CD4-positive, CD25-positive, alpha-beta regulatory T cell (primary cell): ENCODE measurements around the gene ZNF865. TPM values are rescaled to one million over a fixed set of nuclear protein-coding genes. Genes with fewer than 3 reads are reported as not detected.

ENCODE experiments used
- ATAC-seq, 2 donors: fragments of 150-1000 bp; cut with Tn5 transposase; one replicate each; pipeline ENCODE4 v1.10.0; 2021; ENCODE audit warnings: low read depth in 2 of 2, moderate number of reproducible peaks in 2 of 2, moderate library complexity in 1 of 2
- DNase-seq, 3 donors: peaks; one replicate each; pipeline versions ENCODE4 v3.0.0 to v3.0.0-alpha.2; 2012 to 2022; ENCODE audit warnings: mixed read lengths in 1 of 3
- H3K27ac ChIP-seq: one replicate; pipeline ENCODE4 v1.7.0; 2013; ENCODE audit warnings: mild to moderate bottlenecking, low read length; ENCODE audit not compliant: insufficient read depth, poor library complexity, severe bottlenecking
- H3K27me3 ChIP-seq: one replicate; pipeline ENCODE4 v1.7.0; 2013; ENCODE audit warnings: low read length; ENCODE audit not compliant: control insufficient read depth, insufficient read depth
- H3K36me3 ChIP-seq: one replicate; pipeline ENCODE4 v1.7.0; 2013; ENCODE audit warnings: mild to moderate bottlenecking, low read length, moderate library complexity; ENCODE audit not compliant: control insufficient read depth, insufficient read depth
- H3K4me1 ChIP-seq: 2 replicates; pipeline ENCODE4 v1.7.0; 2013; ENCODE audit warnings: mild to moderate bottlenecking, low read length; ENCODE audit not compliant: insufficient read depth, control insufficient read depth, poor library complexity, severe bottlenecking
- H3K4me3 ChIP-seq: one replicate; pipeline ENCODE4 v1.7.0; 2013; ENCODE audit warnings: low read depth, mild to moderate bottlenecking, low read length, moderate library complexity
- H3K9me3 ChIP-seq, 2 experiments: 1 replicate in 1 of 2; 2 replicates in 1 of 2; pipeline ENCODE4 v1.7.0; 2013; ENCODE audit warnings: low read length in 2 of 2, mild to moderate bottlenecking in 1 of 2, moderate library complexity in 1 of 2; ENCODE audit not compliant: control insufficient read depth in 2 of 2
- H3K27ac Mint-ChIP-seq, 3 donors: one replicate each; pipeline ENCODE4 v1.8.0; 2020 to 2022; ENCODE audit warnings: mild to moderate bottlenecking in 3 of 3, mixed read lengths in 3 of 3, moderate library complexity in 2 of 3
- H3K27me3 Mint-ChIP-seq: one replicate; pipeline ENCODE4 v1.8.0; 2022; ENCODE audit warnings: mild to moderate bottlenecking, mixed read lengths
- H3K36me3 Mint-ChIP-seq: one replicate; pipeline ENCODE4 v1.8.0; 2020; ENCODE audit warnings: mixed read lengths
- H3K4me1 Mint-ChIP-seq, 4 donors: one replicate each; pipeline ENCODE4 v1.8.0; 2020 to 2022; ENCODE audit warnings: mixed read lengths in 4 of 4, mild to moderate bottlenecking in 1 of 4
- H3K4me3 Mint-ChIP-seq, 4 donors: one replicate each; pipeline ENCODE4 v1.8.0; 2020 to 2022; ENCODE audit warnings: mild to moderate bottlenecking in 4 of 4, mixed read lengths in 4 of 4, moderate library complexity in 3 of 4
- H3K9me3 Mint-ChIP-seq, 7 donors: one replicate each; pipeline ENCODE4 v1.8.0; 2020 to 2022; ENCODE audit warnings: mixed read lengths in 7 of 7, mild to moderate bottlenecking in 3 of 7, moderate library complexity in 2 of 7
- polyA plus RNA-seq, 4 donors: library from polyadenylated mRNA; unstranded; fragments of 300-500 nt; fragmentation: Illumina TruSeq; gene quantifications; one replicate each; pipeline ENCODE4 v1.2.3, GENCODE V29; 2021
- total RNA-seq: library from RNA; stranded (reverse); gene quantifications from one replicate; pipeline ENCODE4 v1.2.3, GENCODE V29; 2022

The ZNF865 gene
- total and polyA plus RNA-seq, 5 donors from 2014 or later: 0.05 to 12.8 (median 0.10) TPM

GRCh38 chr19:55654868-55655647, 49.6 kb downstream of the ZNF865 start, which contains the start of gene U2AF2:
Gene U2AF2, plus strand, starts transcription at chr19:55655035. Its CDS starts 70 bp downstream, at chr19:55655105.
- Histone ChIP-seq H3K4me1 (peaks cover 46% of the 10 kb centered on the region), H3K27ac (peak within 1 kb of the TSS; percentile 100), H3K36me3 (peaks cover 17% of the 10 kb centered on the region), H3K27me3 (no peaks in the 10 kb centered on the region), H3K4me3 (peak within 1 kb of the TSS; percentile 93), H3K9me3 (no peaks in the 10 kb centered on the region)
- ATAC-seq (peak in 1 of 2 donors; percentile 4), DNase-seq (peak; percentile 89 to 95 (median 92))
- peaks cover 7 to 50% (median 34%) of the 10 kb centered on the region in 4 donors for H3K4me1 Mint-ChIP-seq
- peak within 1 kb of the TSS; percentile 98 to 99 (median 98) for H3K27ac Mint-ChIP-seq
- H3K9me3 Mint-ChIP-seq: peaks cover 0 to 2% (median 0%) of the 10 kb centered on the region in 7 donors
- H3K36me3 Mint-ChIP-seq: peaks cover 19% of the 10 kb centered on the region
- peak within 1 kb of the TSS; percentile 91 to 97 (median 94) for H3K4me3 Mint-ChIP-seq
- H3K27me3 Mint-ChIP-seq: peaks cover 14% of the 10 kb centered on the region

- Histone ChIP-seq H3K36me3 (peaks cover 21% of the 10 kb centered on the region), H3K4me3 (peak overlapping the region; percentile 93), H3K27me3 (no peaks in the 10 kb centered on the region), H3K9me3 (no peaks in the 10 kb centered on the region), H3K27ac (peak overlapping the region; percentile 100), H3K4me1 (peaks cover 46% of the 10 kb centered on the region)
- H3K4me1 Mint-ChIP-seq: peaks cover 7 to 49% (median 34%) of the 10 kb centered on the region in 4 donors
- H3K27me3 Mint-ChIP-seq: peaks cover 14% of the 10 kb centered on the region
- H3K9me3 Mint-ChIP-seq: peaks cover 0 to 2% (median 0%) of the 10 kb centered on the region in 7 donors
- H3K36me3 Mint-ChIP-seq: peaks cover 19% of the 10 kb centered on the region
- no peak for ATAC-seq
- H3K27ac Mint-ChIP-seq: peak overlapping the region; percentile 97 to 98 (median 98)
- H3K4me3 Mint-ChIP-seq: peak overlapping the region; percentile 91 to 97 (median 94)
- no peak for DNase-seq
Measured at GRCh38 chr19:55655648-55656040, 50.2 kb downstream of the ZNF865 start.

GRCh38 chr19:55656552-55656951, 51.1 kb downstream of the ZNF865 start:
- H3K27me3 Mint-ChIP-seq: peaks cover 14% of the 10 kb centered on the region

GRCh38 chr19:55656988-55657747, 51.7 kb downstream of the ZNF865 start:
- H3K4me1 Mint-ChIP-seq: peaks cover 7 to 57% (median 36%) of the 10 kb centered on the region in 4 donors
- no peaks in the 10 kb centered on the region for H3K27me3 ChIP-seq
- peak overlapping the region; percentile 85 to 98 (median 86) for H3K27ac Mint-ChIP-seq
- H3K36me3 Mint-ChIP-seq: peaks cover 24% of the 10 kb centered on the region
- peak overlapping the region; percentile 93 for H3K4me3 ChIP-seq
- no peaks in the 10 kb centered on the region for H3K9me3 ChIP-seq
- peaks cover 50% of the 10 kb centered on the region for H3K4me1 ChIP-seq
- peaks cover 14% of the 10 kb centered on the region for H3K27me3 Mint-ChIP-seq
- ATAC-seq (no peak), DNase-seq (no peak)
- peak overlapping the region; percentile 91 to 97 (median 94) for H3K4me3 Mint-ChIP-seq
- H3K9me3 Mint-ChIP-seq: peaks cover 0 to 2% (median 0%) of the 10 kb centered on the region in 7 donors
- H3K27ac ChIP-seq: peak overlapping the region; percentile 55
- peaks cover 36% of the 10 kb centered on the region for H3K36me3 ChIP-seq

More at GRCh38 chr19:55656552-55656951, 51.1 kb downstream of the ZNF865 start:
- Mint-ChIP-seq H3K9me3 (peaks cover 0 to 2% (median 0%) of the 10 kb centered on the region in 7 donors), H3K36me3 (peaks cover 19% of the 10 kb centered on the region), H3K4me1 (peaks cover 7 to 52% (median 34%) of the 10 kb centered on the region in 4 donors), H3K27ac (peak overlapping the region in 2 of 3 donors; percentile 98), H3K4me3 (peak overlapping the region; percentile 91 to 97 (median 94))
- DNase-seq (no peak), ATAC-seq (no peak)
- Histone ChIP-seq H3K9me3 (no peaks in the 10 kb centered on the region), H3K27ac (peak overlapping the region; percentile 100), H3K4me3 (peak overlapping the region; percentile 93), H3K4me1 (peaks cover 50% of the 10 kb centered on the region), H3K36me3 (peaks cover 30% of the 10 kb centered on the region), H3K27me3 (no peaks in the 10 kb centered on the region)

- H3K27ac ChIP-seq: peak overlapping the region; percentile 55
- peaks cover 36% of the 10 kb centered on the region for H3K36me3 Mint-ChIP-seq
Measured at GRCh38 chr19:55658846-55659459, 53.5 kb downstream of the ZNF865 start.

GRCh38 chr19:55659822-55660221, 54.4 kb downstream of the ZNF865 start:
- Mint-ChIP-seq H3K9me3 (no peaks in the 10 kb centered on the region), H3K4me3 (peak overlapping the region; percentile 36 to 91 (median 76)), H3K36me3 (peaks cover 42% of the 10 kb centered on the region), H3K4me1 (peaks cover 7 to 69% (median 41%) of the 10 kb centered on the region in 4 donors), H3K27me3 (no peaks in the 10 kb centered on the region), H3K27ac (peak overlapping the region; percentile 32 to 59 (median 47))
- Histone ChIP-seq H3K4me3 (no peak overlapping the region), H3K9me3 (no peaks in the 10 kb centered on the region), H3K36me3 (peaks cover 61% of the 10 kb centered on the region), H3K27me3 (no peaks in the 10 kb centered on the region), H3K27ac (no peak overlapping the region), H3K4me1 (peaks cover 50% of the 10 kb centered on the region)
- ATAC-seq (no peak), DNase-seq (no peak)

More at GRCh38 chr19:55658846-55659459, 53.5 kb downstream of the ZNF865 start:
- Mint-ChIP-seq H3K27ac (no peak overlapping the region), H3K4me1 (peaks cover 7 to 64% (median 41%) of the 10 kb centered on the region in 4 donors), H3K9me3 (peaks cover 0 to 2% (median 0%) of the 10 kb centered on the region in 7 donors), H3K4me3 (peak overlapping the region in 3 of 4 donors; percentile 36 to 91 (median 75)), H3K27me3 (peaks cover 7% of the 10 kb centered on the region)
- Histone ChIP-seq H3K27me3 (no peaks in the 10 kb centered on the region), H3K4me1 (peaks cover 50% of the 10 kb centered on the region), H3K9me3 (no peaks in the 10 kb centered on the region), H3K36me3 (peaks cover 52% of the 10 kb centered on the region), H3K4me3 (no peak overlapping the region)
- DNase-seq (no peak), ATAC-seq (no peak)

GRCh38 chr19:55660404-55660803, 55.0 kb downstream of the ZNF865 start:
- Histone ChIP-seq H3K27me3 (no peaks in the 10 kb centered on the region), H3K9me3 (no peaks in the 10 kb centered on the region), H3K27ac (no peak overlapping the region), H3K4me1 (peaks cover 50% of the 10 kb centered on the region), H3K36me3 (peaks cover 64% of the 10 kb centered on the region), H3K4me3 (no peak overlapping the region)
- peak overlapping the region in 1 of 3 donors; percentile 32 for H3K27ac Mint-ChIP-seq
- ATAC-seq (no peak), DNase-seq (no peak)
- no peaks in the 10 kb centered on the region for H3K9me3 Mint-ChIP-seq
- H3K27me3 Mint-ChIP-seq: no peaks in the 10 kb centered on the region
- peaks cover 7 to 70% (median 41%) of the 10 kb centered on the region in 4 donors for H3K4me1 Mint-ChIP-seq
- H3K36me3 Mint-ChIP-seq: peaks cover 45% of the 10 kb centered on the region
- H3K4me3 Mint-ChIP-seq: peak overlapping the region in 1 of 4 donors; percentile 79
